Progenitor cell of endocrine pancreas (in vitro differentiated cells): ENCODE measurements around the gene POC1B. TPM values are rescaled to one million over a fixed set of nuclear protein-coding genes. Genes with fewer than 3 reads are reported as not detected.

Source experiments
- DNase-seq: peaks from one replicate; pipeline ENCODE4 v3.0.0; 2021; ENCODE audit warnings: low spot score; ENCODE audit not compliant: unreplicated experiment
- H3K27ac Mint-ChIP-seq: 2 replicates; pipeline ENCODE4 v1.8.0; 2021; ENCODE audit warnings: mild to moderate bottlenecking, moderate library complexity, mixed read lengths
- H3K27me3 Mint-ChIP-seq: 2 replicates; pipeline ENCODE4 v1.8.0; 2021; ENCODE audit warnings: mixed read lengths
- H3K36me3 Mint-ChIP-seq: 2 replicates; pipeline ENCODE4 v1.8.0; 2022; ENCODE audit warnings: mixed read lengths; ENCODE audit not compliant: insufficient read depth
- H3K4me1 Mint-ChIP-seq: 2 replicates; pipeline ENCODE4 v1.8.0; 2021; ENCODE audit warnings: low read depth, mixed read lengths
- H3K4me3 Mint-ChIP-seq: 2 replicates; pipeline ENCODE4 v1.8.0; 2021; ENCODE audit warnings: low read depth, mild to moderate bottlenecking, moderate library complexity, mixed read lengths
- H3K9me3 Mint-ChIP-seq: 2 replicates; pipeline ENCODE4 v1.8.0; 2021; ENCODE audit warnings: low read depth, mixed read lengths
- total RNA-seq: library from RNA; stranded (reverse); gene quantifications from 2 replicates; pipeline ENCODE4 v1.2.1, GENCODE V29; 2021
- TF ChIP-seq, protein P1 (sequence below): fragments of 200-600 bp; sonication (generic); IDR thresholded peaks from one replicate; pipeline ENCODE4 v1.5.0; 2021; ENCODE audit warnings: antibody characterized with exemption, mild to moderate bottlenecking; ENCODE audit not compliant: unreplicated experiment

Gene POC1B
- total RNA-seq, 1 donor from 2014 or later, result 34.4 TPM

GRCh38 chr12:89540586-89540985 lies 14.7 kb upstream of the POC1B start:
- Mint-ChIP-seq H3K36me3 (no peaks in the 10 kb centered on the region), H3K4me3 (no peak overlapping the region), H3K27ac (no peak overlapping the region), H3K27me3 (no peaks in the 10 kb centered on the region), H3K9me3 (no peaks in the 10 kb centered on the region), H3K4me1 (peaks cover 24% of the 10 kb centered on the region)
- TF ChIP-seq, protein P1, sequence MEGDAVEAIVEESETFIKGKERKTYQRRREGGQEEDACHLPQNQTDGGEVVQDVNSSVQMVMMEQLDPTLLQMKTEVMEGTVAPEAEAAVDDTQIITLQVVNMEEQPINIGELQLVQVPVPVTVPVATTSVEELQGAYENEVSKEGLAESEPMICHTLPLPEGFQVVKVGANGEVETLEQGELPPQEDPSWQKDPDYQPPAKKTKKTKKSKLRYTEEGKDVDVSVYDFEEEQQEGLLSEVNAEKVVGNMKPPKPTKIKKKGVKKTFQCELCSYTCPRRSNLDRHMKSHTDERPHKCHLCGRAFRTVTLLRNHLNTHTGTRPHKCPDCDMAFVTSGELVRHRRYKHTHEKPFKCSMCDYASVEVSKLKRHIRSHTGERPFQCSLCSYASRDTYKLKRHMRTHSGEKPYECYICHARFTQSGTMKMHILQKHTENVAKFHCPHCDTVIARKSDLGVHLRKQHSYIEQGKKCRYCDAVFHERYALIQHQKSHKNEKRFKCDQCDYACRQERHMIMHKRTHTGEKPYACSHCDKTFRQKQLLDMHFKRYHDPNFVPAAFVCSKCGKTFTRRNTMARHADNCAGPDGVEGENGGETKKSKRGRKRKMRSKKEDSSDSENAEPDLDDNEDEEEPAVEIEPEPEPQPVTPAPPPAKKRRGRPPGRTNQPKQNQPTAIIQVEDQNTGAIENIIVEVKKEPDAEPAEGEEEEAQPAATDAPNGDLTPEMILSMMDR, result no peak
- DNase-seq, result no peak

GRCh38 chr12:89539426-89540223 lies 13.8 kb upstream of the POC1B start:
- Mint-ChIP-seq H3K9me3 (no peaks in the 10 kb centered on the region), H3K4me1 (peaks cover 24% of the 10 kb centered on the region), H3K27me3 (no peaks in the 10 kb centered on the region), H3K4me3 (no peak overlapping the region), H3K36me3 (no peaks in the 10 kb centered on the region), H3K27ac (peak overlapping the region; percentile 15)
- DNase-seq, result no peak
- TF ChIP-seq, protein P1, result no peak

DNA sequence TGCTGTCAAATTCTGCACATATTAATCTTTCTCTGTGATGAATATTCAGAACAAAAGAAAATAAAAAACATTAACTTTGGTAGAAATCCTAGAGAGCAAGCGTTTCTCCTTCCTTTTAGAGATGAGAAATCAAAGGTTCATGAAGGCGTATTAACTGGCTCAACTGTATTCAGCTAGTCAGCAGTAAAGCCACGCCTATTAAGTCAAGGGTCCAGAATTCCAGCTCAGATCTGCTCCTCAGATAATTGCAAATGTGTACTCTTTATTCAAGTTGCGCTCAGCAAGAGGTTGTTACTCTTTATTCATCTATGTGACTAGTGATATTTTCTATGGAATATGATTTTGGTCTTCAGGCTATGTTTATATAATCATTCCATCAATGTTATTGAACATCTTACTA lies 13.1 kb upstream of the POC1B start:
- TF ChIP-seq, protein P1, result no peak
- H3K9me3 Mint-ChIP-seq, result no peaks in the 10 kb centered on the region
- DNase-seq, result no peak
- H3K4me3 Mint-ChIP-seq, result no peak overlapping the region
- H3K4me1 Mint-ChIP-seq, result peaks cover 22% of the 10 kb centered on the region
- no peaks in the 10 kb centered on the region for H3K36me3 Mint-ChIP-seq
- no peaks in the 10 kb centered on the region for H3K27me3 Mint-ChIP-seq
- no peak overlapping the region for H3K27ac Mint-ChIP-seq

- Mint-ChIP-seq H3K27ac (no peak overlapping the region), H3K27me3 (no peaks in the 10 kb centered on the region), H3K4me1 (peaks cover 16% of the 10 kb centered on the region), H3K36me3 (no peaks in the 10 kb centered on the region), H3K4me3 (no peak overlapping the region), H3K9me3 (no peaks in the 10 kb centered on the region)
- DNase-seq, result no peak
- TF ChIP-seq, protein P1, result no peak
Observed at GRCh38 chr12:89537389-89537788, 11.5 kb upstream of the POC1B start.

DNA sequence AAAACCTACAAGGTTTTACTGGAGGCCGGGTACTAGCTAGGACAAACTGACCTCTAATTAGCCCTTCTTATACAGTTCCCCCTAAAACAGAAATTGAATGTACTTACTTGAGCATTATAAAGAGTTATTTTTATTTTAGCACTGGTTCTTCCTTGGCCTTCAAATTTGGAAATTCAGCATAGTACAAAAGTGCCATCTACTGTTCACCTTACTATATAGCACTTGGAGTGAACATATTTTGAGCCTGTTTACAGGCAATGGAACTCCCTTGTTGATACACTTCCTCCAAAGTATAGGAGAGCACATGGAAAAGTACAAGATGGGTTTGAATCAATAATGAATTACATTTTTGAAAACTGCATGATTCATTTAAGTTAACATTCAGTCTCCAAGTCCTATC lies 3.9 kb upstream of the POC1B start:
- H3K9me3 Mint-ChIP-seq, result no peaks in the 10 kb centered on the region
- H3K27me3 Mint-ChIP-seq, result no peaks in the 10 kb centered on the region
- TF ChIP-seq, protein P1, result peak; percentile 73
- H3K4me3 Mint-ChIP-seq, result no peak overlapping the region
- peaks cover 5% of the 10 kb centered on the region for H3K4me1 Mint-ChIP-seq
- DNase-seq, result no peak
- H3K36me3 Mint-ChIP-seq, result no peaks in the 10 kb centered on the region
- H3K27ac Mint-ChIP-seq, result no peak overlapping the region
